HEK293 (cell line): ENCODE data around the gene PRND.
A peak's percentile ranks its signal among the peaks of the same experiment; 100 is the strongest.

ENCODE experiments used
- CTCF ChIA-PET: fragments of 350-600 bp; formaldehyde crosslinking; extraction: SDS; loops from one replicate; lab custom pipeline; 2021; ENCODE audit warnings: antibody characterized with exemption; lab: Yijun Ruan, JAX
- POLR2A ChIA-PET: fragments of 300-600 bp; formaldehyde crosslinking; extraction: SDS; loops from one replicate; lab custom pipeline; 2020; ENCODE audit warnings: antibody characterized with exemption, inconsistent platforms; lab: Yijun Ruan, JAX
- H3K27ac ChIP-seq: fragments of 200-500 bp; sonication (Bioruptor generic); 2 replicates; pipeline ENCODE4 v1.5.1; 2014; ENCODE audit warnings: low read depth, low read length, control low read depth, inconsistent platforms; ENCODE audit errors: extremely low read depth
- H3K36me3 ChIP-seq, 2 experiments: fragments of 200-500 bp in 1 of 2; sonication (Bioruptor generic) in 1 of 2; 1 replicate in 1 of 2; 2 replicates in 1 of 2; pipeline ENCODE4 v1.5.1; 2014 to 2017; ENCODE audit warnings: inconsistent platforms in 2 of 2, low read length in 2 of 2; ENCODE audit not compliant: control insufficient read depth in 2 of 2, insufficient read depth in 1 of 2
- H3K4me1 ChIP-seq: fragments of 200-500 bp; sonication (Bioruptor generic); 2 replicates; pipeline ENCODE4 v1.5.1; 2014; ENCODE audit warnings: mild to moderate bottlenecking, low read length, inconsistent platforms; ENCODE audit not compliant: control insufficient read depth, insufficient read depth
- H3K4me3 ChIP-seq: 2 replicates; pipeline ENCODE4 v1.5.1; 2011; ENCODE audit warnings: low read depth, mild to moderate bottlenecking, control low read depth, low read length, moderate library complexity
- H3K9me3 ChIP-seq: fragments of 200-500 bp; sonication (Bioruptor generic); 2 replicates; pipeline ENCODE4 v1.5.1; 2014; ENCODE audit warnings: low read depth, low read length, inconsistent platforms; ENCODE audit not compliant: control insufficient read depth, insufficient read depth
- ATF2 ChIP-seq: fragments of 450-650 bp; formaldehyde crosslinking; IDR thresholded peaks from 2 replicates; pipeline ENCODE4 v1.5.1; 2016; ENCODE audit warnings: missing biosample characterization, missing genetic modification characterization, low read depth
- BCL11A ChIP-seq: fragments of 450-650 bp; formaldehyde crosslinking; IDR thresholded peaks from 2 replicates; pipeline ENCODE4 v1.5.1; 2016; ENCODE audit warnings: low read depth, missing biosample characterization, missing genetic modification characterization
- KLF7 ChIP-seq: fragments of 450-650 bp; formaldehyde crosslinking; IDR thresholded peaks from 2 replicates; pipeline ENCODE4 v1.5.1; 2016; ENCODE audit warnings: missing biosample characterization, missing genetic modification characterization, borderline replicate concordance
- MEIS1 ChIP-seq: sonication (generic); formaldehyde crosslinking; IDR thresholded peaks from 2 replicates; pipeline ENCODE4 v1.8.1; 2022; ENCODE audit warnings: missing genetic modification reagents, mild to moderate bottlenecking, borderline replicate concordance
- PRDM1 ChIP-seq: fragments of 450-650 bp; formaldehyde crosslinking; IDR thresholded peaks from 2 replicates; pipeline ENCODE4; 2016; ENCODE audit warnings: missing biosample characterization, missing genetic modification characterization
- SP7 ChIP-seq: fragments of 450-650 bp; formaldehyde crosslinking; IDR thresholded peaks from 2 replicates; pipeline ENCODE4 v1.5.1; 2016; ENCODE audit warnings: missing biosample characterization, missing genetic modification characterization
- YY2 ChIP-seq: fragments of 450-650 bp; formaldehyde crosslinking; IDR thresholded peaks from 2 replicates; pipeline ENCODE4 v1.5.1; 2016; ENCODE audit warnings: missing biosample characterization, missing genetic modification characterization
- ZBTB17 ChIP-seq: fragments of 450-650 bp; formaldehyde crosslinking; IDR thresholded peaks from 2 replicates; pipeline ENCODE4 v1.5.1; 2016; ENCODE audit warnings: missing biosample characterization, missing genetic modification characterization
- ZBTB20 ChIP-seq: fragments of 450-650 bp; formaldehyde crosslinking; IDR thresholded peaks from 2 replicates; pipeline ENCODE4 v1.5.1; 2016; ENCODE audit warnings: missing biosample characterization, missing genetic modification characterization
- ZBTB49 ChIP-seq: fragments of 450-650 bp; formaldehyde crosslinking; IDR thresholded peaks from 2 replicates; pipeline ENCODE4 v1.5.1; 2016; ENCODE audit warnings: missing biosample characterization, missing genetic modification characterization, low read depth
- ZBTB7A ChIP-seq: fragments of 450-650 bp; formaldehyde crosslinking; IDR thresholded peaks from 2 replicates; pipeline ENCODE4 v1.5.1; 2016; ENCODE audit warnings: low read depth, missing biosample characterization, missing genetic modification characterization
- ZFP41 ChIP-seq: fragments of 450-650 bp; formaldehyde crosslinking; IDR thresholded peaks from 2 replicates; pipeline ENCODE4 v1.5.1; 2016; ENCODE audit warnings: missing biosample characterization, missing genetic modification characterization, borderline replicate concordance
- ZNF114 ChIP-seq: fragments of 450-650 bp; formaldehyde crosslinking; IDR thresholded peaks from 2 replicates; pipeline ENCODE4 v1.5.0; 2017; ENCODE audit warnings: missing biosample characterization, missing genetic modification characterization
- ZNF354C ChIP-seq: fragments of 450-650 bp; formaldehyde crosslinking; IDR thresholded peaks from 2 replicates; pipeline ENCODE4 v1.5.1; 2016; ENCODE audit warnings: missing biosample characterization, missing genetic modification characterization, low read depth, borderline replicate concordance
- ZNF37A ChIP-seq: fragments of 450-650 bp; IDR thresholded peaks from 2 replicates; pipeline ENCODE4 v1.5.1; 2018; ENCODE audit warnings: missing biosample characterization, missing genetic modification characterization
- ZNF394 ChIP-seq: fragments of 450-650 bp; formaldehyde crosslinking; IDR thresholded peaks from 2 replicates; pipeline ENCODE4 v1.5.1; 2016; ENCODE audit warnings: missing biosample characterization, missing genetic modification characterization, mild to moderate bottlenecking, moderate library complexity, borderline replicate concordance
- ZNF549 ChIP-seq: fragments of 450-650 bp; IDR thresholded peaks from 2 replicates; pipeline ENCODE4 v1.5.1; 2018; ENCODE audit warnings: missing biosample characterization, missing genetic modification characterization, mild to moderate bottlenecking, inconsistent platforms, moderate library complexity
- ZNF558 ChIP-seq: fragments of 450-650 bp; formaldehyde crosslinking; IDR thresholded peaks from 2 replicates; pipeline ENCODE4 v1.5.1; 2016; ENCODE audit warnings: missing biosample characterization, missing genetic modification characterization
- ZNF629 ChIP-seq: fragments of 450-650 bp; formaldehyde crosslinking; IDR thresholded peaks from 2 replicates; pipeline ENCODE4 v1.5.1; 2017; ENCODE audit warnings: missing biosample characterization, missing genetic modification characterization
- ZNF660 ChIP-seq: fragments of 450-650 bp; IDR thresholded peaks from 2 replicates; pipeline ENCODE4 v1.5.1; 2018; ENCODE audit warnings: missing biosample characterization, mild to moderate bottlenecking, missing genetic modification characterization
- ZNF707 ChIP-seq: fragments of 450-650 bp; formaldehyde crosslinking; IDR thresholded peaks from 2 replicates; pipeline ENCODE4 v1.5.1; 2016; ENCODE audit warnings: missing biosample characterization, missing genetic modification characterization
- ZNF843 ChIP-seq: fragments of 450-650 bp; formaldehyde crosslinking; IDR thresholded peaks from 2 replicates; pipeline ENCODE4 v1.5.1; 2016; ENCODE audit warnings: missing biosample characterization, missing genetic modification characterization
- ZSCAN18 ChIP-seq: fragments of 450-650 bp; formaldehyde crosslinking; IDR thresholded peaks from 2 replicates; pipeline ENCODE4 v1.5.1; 2016; ENCODE audit warnings: missing biosample characterization, missing genetic modification characterization
- TF ChIP-seq, protein P1 (sequence below): fragments of 450-650 bp; formaldehyde crosslinking; IDR thresholded peaks from 2 replicates; pipeline ENCODE4 v1.5.1; 2017; ENCODE audit warnings: missing biosample characterization, missing genetic modification characterization
- TF ChIP-seq, protein P2 (sequence below): fragments of 450-650 bp; formaldehyde crosslinking; IDR thresholded peaks from 2 replicates; pipeline ENCODE4 v1.5.1; 2016; ENCODE audit warnings: missing biosample characterization, missing genetic modification characterization, borderline replicate concordance

The PRND gene

GRCh38 chr20:4681401-4681800 lies 40.3 kb upstream of the PRND start:
- no peaks in the 10 kb centered on the region for H3K36me3 ChIP-seq
- peaks cover 3% of the 10 kb centered on the region; the same call in 1 of the 2 replicates for H3K4me1 ChIP-seq
- no peak for TF ChIP-seq YY2 (tag by site-specific recombination)
- no peak for TF ChIP-seq ZNF394 (tag by site-specific recombination)
- no peak for TF ChIP-seq ZSCAN18 (tag by site-specific recombination)
- TF ChIP-seq MEIS1 (CRISPR knock-in tag), result no peak
- TF ChIP-seq ZBTB7A (tag by site-specific recombination), result no peak
- TF ChIP-seq ZNF37A (tag by site-specific recombination), result no peak
- TF ChIP-seq, protein P1, sequence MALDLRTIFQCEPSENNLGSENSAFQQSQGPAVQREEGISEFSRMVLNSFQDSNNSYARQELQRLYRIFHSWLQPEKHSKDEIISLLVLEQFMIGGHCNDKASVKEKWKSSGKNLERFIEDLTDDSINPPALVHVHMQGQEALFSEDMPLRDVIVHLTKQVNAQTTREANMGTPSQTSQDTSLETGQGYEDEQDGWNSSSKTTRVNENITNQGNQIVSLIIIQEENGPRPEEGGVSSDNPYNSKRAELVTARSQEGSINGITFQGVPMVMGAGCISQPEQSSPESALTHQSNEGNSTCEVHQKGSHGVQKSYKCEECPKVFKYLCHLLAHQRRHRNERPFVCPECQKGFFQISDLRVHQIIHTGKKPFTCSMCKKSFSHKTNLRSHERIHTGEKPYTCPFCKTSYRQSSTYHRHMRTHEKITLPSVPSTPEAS (tag by site-specific recombination), result no peak
- no peak for TF ChIP-seq ZNF549 (tag by site-specific recombination)
- no peak for TF ChIP-seq ZNF354C (tag by site-specific recombination)
- TF ChIP-seq, protein P2, sequence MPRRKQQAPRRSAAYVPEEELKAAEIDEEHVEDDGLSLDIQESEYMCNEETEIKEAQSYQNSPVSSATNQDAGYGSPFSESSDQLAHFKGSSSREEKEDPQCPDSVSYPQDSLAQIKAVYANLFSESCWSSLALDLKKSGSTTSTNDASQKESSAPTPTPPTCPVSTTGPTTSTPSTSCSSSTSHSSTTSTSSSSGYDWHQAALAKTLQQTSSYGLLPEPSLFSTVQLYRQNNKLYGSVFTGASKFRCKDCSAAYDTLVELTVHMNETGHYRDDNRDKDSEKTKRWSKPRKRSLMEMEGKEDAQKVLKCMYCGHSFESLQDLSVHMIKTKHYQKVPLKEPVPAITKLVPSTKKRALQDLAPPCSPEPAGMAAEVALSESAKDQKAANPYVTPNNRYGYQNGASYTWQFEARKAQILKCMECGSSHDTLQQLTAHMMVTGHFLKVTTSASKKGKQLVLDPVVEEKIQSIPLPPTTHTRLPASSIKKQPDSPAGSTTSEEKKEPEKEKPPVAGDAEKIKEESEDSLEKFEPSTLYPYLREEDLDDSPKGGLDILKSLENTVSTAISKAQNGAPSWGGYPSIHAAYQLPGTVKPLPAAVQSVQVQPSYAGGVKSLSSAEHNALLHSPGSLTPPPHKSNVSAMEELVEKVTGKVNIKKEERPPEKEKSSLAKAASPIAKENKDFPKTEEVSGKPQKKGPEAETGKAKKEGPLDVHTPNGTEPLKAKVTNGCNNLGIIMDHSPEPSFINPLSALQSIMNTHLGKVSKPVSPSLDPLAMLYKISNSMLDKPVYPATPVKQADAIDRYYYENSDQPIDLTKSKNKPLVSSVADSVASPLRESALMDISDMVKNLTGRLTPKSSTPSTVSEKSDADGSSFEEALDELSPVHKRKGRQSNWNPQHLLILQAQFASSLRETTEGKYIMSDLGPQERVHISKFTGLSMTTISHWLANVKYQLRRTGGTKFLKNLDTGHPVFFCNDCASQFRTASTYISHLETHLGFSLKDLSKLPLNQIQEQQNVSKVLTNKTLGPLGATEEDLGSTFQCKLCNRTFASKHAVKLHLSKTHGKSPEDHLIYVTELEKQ (tag by site-specific recombination), result no peak
- no peak for TF ChIP-seq ZNF843 (tag by site-specific recombination)
- no peak for TF ChIP-seq KLF7
- TF ChIP-seq SP7, result no peak
- TF ChIP-seq ZFP41 (tag by site-specific recombination), result no peak
- no peak for TF ChIP-seq BCL11A (tag by site-specific recombination)
- no peak for TF ChIP-seq ZNF114 (tag by site-specific recombination)
- H3K9me3 ChIP-seq, result no peaks in the 10 kb centered on the region
- no peak overlapping the region for H3K4me3 ChIP-seq
- H3K27ac ChIP-seq, result no peak overlapping the region
- ChIA-PET POLR2A (no interaction called here), CTCF (no interaction called here)

DNA sequence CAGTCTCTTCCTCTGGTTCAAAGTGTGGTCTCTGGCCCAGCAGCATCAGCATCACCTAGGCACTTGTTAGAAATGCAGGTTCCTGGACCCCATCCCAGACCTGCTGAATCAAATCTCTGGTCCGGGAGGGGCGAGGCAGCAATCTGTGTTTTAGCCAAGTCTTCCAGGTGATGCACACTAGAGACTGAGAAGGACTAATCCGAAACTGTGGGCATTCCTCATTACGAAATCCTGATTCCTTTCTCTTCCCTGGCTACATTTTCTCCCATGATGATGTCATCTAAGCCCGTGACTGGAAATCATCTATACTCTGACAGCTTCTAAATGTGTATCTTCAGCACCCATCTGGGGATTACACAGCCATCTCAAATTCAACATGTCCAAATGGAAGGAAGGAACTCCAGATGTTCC lies 39.7 kb upstream of the PRND start:
- Histone ChIP-seq H3K9me3 (no peaks in the 10 kb centered on the region), H3K36me3 (no peaks in the 10 kb centered on the region), H3K4me1 (peaks cover 3% of the 10 kb centered on the region; the same call in 1 of the 2 replicates), H3K27ac (no peak overlapping the region), H3K4me3 (no peak overlapping the region)
- TF ChIP-seq ZNF707 (no peak), ZBTB49 (tag by site-specific recombination) (no peak), ZNF629 (tag by site-specific recombination) (peak; percentile 26; the same call in 1 of the 2 replicates), ZBTB20 (tag by site-specific recombination) (peak; percentile 87), ZNF660 (no peak), ATF2 (tag by site-specific recombination) (peak; percentile 89), ZBTB17 (0 out of 2 replicates have a peak, but pooled peaks have one; percentile 11), PRDM1 (tag by site-specific recombination) (peak; percentile 37; the same call in 1 of the 2 replicates), ZNF558 (tag by site-specific recombination) (0 out of 2 replicates have a peak, but pooled peaks have one; percentile 47)
- ChIA-PET POLR2A (interaction anchor here (0.5 kb wide), 1 partner anchor 556 kb away, joined by 3 read pairs; no protein-coding TSS in a partner anchor), CTCF (no interaction called here)
